Hindlimb muscle (tissue), 1 donor: ENCODE measurements around the gene BMPR1A. TPM values are rescaled to one million over a fixed set of nuclear protein-coding genes. Genes with fewer than 3 reads are reported as not detected.
"Not testable (repeated sequence)": the region's sequence is repeated elsewhere in the genome, so short reads cannot be mapped to it uniquely, and the experiment has no call there.

Experiments
- DNase-seq: peaks from one replicate; pipeline ENCODE4 v3.0.0-alpha.2; 2013
- polyA plus RNA-seq: library from polyadenylated mRNA; unstranded; fragments of 120-200 nt; gene quantifications from one replicate; pipeline ENCODE4 v1.2.1, GENCODE V29; 2013; ENCODE audit not compliant: insufficient read length

Gene BMPR1A
- polyA plus RNA-seq, 1 donor: 45.2 TPM

GRCh38 chr10:86898511-86898910 is 142.1 kb downstream of the BMPR1A start:
- no peak for DNase-seq

GRCh38 chr10:86899132-86899531 is 142.7 kb downstream of the BMPR1A start:
- no peak for DNase-seq

- DNase-seq: peak; percentile 73
Measured at GRCh38 chr10:86899670-86900276, 143.4 kb downstream of the BMPR1A start.

DNA sequence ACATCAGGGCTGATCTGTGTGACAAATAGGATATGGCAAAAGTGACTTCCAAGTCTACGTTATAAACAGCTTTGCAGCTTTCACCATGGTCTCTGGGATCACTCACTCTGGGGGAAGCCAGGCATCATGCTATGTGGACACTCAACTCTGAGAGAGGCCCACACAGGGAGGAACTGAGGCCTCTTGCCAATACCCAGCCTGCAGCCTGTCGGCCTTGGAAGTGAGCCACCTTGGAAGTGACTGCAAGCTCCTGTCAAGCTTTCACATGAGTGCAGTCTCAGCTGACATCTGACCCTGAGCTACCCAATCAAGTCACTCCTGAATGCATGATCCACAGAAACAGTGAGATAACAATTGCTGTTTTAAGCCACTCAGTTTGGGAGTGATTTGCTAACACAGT is 144.5 kb downstream of the BMPR1A start:
- DNase-seq: peak; percentile 22

DNA sequence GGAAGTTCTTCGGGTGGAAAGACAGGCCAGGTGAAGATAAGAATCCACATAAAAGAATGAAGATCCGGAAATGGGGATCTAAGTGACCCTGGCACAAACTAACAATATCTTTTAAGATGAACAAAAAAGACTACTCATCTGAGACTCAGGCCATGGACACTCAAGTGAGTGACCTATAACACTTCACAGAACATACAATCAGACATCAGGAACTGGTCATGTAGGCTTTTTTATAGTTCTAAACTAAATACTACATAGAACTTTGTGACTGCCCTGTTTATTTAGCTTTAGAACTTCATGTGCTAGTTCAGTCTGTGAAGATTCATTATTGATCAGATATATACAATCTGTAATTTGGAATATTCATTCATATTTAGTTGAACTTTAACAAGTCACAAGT is 148.2 kb downstream of the BMPR1A start:
- no peak for DNase-seq

GRCh38 chr10:86905429-86905828 is 149.0 kb downstream of the BMPR1A start:
- DNase-seq: no peak

DNA sequence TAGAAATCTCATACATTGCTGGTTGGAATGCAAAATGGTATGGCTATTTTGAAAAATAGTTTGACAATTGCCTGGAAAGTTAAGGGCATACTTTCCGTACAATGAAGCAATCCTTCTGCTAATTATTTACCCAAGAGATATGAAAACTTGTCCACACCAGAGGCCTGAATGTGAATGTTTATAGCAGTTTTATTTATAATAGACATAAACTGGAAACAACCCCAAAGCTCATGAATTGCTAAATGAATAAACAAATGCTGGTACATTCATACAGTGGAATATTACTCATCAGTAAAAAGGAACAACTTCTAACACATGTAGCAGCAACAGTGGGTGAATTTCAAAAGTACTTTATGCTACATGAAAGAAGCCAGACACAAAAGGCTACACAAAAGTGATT is 158.3 kb downstream of the BMPR1A start:
- no peak for DNase-seq

- DNase-seq: no peak
Measured at GRCh38 chr10:86918022-86918471, 161.6 kb downstream of the BMPR1A start.

GRCh38 chr10:86922553-86922961 is 166.1 kb downstream of the BMPR1A start:
- DNase-seq: no peak

DNA sequence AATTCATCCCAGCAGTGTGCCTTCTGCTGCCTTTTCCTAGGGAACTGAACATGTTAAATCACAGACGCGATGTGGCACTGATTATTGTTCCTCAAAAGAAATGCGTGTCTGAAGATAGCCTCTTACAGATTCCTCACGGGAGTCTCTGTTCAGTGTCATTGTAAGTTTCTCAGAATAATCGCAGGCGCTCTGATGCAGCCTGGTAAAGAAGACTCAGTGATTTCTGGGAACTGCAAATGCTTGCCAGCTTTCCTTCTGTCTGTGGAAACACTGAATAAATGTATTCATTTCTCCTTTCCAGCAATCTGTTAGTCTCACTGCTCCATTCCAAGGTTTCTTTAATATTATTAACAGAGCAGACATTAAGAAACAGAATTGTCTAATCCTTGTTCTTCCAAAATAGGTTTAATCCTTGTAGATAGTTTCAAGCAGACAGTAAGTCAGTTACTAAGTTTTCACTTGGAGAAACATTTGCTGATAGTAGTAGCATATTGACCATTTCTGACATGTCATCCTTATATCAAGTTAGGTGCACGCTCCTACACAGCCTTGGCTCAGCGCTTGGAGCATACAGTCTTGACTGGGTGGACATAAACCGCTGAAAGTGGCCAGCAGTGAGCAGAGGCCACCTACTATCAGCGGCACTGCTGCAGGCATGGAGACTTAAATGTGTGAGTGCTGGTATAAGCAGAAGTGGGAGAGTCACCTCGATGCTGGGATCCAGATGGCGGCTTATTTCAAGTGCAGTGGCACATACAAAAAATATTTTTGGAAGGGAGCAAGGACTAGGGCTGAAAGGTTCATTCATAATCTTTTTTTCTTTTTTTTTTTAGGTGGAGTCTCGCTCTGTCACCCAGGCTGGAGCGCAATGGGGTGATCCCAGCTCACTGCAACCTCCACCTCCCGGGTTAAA is 173.3 kb downstream of the BMPR1A start:
- DNase-seq: peak; percentile 66

- DNase-seq: no peak
Measured at GRCh38 chr10:86931872-86932271, 175.5 kb downstream of the BMPR1A start.

GRCh38 chr10:86932674-86933073 is 176.3 kb downstream of the BMPR1A start:
- no peak for DNase-seq

DNA sequence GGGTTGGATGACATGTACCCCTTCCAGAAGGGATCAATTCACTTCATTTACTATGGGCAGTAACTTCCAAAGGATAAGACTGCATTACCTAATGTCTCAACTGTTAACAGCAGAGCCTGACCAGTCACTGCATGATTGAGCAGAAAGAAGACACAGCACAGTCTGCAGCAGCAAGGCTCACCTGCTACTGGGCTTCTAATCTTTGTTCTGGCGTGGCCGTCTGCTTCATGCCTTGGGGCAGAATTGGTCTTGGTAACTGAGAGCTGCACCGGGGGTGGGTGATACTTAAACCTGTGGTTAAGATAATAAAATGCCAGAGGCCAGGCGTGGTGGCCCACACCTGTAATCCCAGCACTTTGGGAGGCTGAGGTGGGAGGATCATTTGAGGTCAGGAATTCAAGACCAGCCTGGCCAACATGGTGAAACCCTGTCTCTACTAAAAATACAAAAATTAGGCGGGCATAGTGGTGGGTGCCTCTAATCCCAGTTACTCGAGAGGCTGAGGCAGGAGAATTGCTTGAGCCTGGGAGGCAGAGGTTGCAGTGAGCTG is 177.8 kb downstream of the BMPR1A start:
- not testable (repeated sequence) for DNase-seq

DNA sequence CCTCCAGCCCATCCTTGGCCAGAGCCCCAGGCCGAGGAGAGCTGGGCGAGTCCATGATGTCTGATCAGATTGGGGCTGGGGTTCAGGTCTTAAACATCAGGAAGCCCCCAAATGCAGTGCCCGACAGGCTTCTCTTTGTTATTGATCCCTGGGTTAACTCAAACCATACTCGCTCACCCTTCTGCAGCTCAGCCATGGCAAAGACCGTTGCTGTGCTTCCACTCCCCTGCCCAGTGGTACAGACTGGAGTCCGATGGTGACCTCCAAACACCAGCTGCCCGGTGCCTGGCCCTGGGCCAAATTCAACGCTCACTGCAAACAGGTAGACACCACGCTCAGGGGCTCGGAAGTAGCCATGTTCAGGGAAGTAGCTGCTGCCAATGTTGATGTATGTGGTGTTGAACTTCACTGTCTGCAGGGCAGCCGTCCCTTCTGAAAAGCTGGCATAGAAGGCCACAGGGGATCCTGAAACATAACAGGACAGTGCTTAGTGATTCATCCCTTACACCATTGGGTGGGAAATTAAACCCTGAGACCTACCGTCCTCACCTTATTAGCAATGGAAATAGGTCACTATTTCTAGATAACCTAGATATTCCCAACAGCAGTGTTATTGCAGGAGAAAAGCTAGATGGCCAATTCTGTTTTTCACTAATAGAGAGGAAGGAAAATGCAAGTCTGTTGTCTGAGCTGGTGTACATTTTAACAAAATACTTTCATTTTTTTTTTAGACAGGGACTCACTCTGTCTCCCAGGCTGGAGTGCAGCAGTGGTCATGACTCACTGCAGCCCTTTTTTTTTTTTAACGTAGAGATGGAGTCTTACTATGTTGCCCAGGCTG is 180.5 kb downstream of the BMPR1A start:
- no peak for DNase-seq

DNA sequence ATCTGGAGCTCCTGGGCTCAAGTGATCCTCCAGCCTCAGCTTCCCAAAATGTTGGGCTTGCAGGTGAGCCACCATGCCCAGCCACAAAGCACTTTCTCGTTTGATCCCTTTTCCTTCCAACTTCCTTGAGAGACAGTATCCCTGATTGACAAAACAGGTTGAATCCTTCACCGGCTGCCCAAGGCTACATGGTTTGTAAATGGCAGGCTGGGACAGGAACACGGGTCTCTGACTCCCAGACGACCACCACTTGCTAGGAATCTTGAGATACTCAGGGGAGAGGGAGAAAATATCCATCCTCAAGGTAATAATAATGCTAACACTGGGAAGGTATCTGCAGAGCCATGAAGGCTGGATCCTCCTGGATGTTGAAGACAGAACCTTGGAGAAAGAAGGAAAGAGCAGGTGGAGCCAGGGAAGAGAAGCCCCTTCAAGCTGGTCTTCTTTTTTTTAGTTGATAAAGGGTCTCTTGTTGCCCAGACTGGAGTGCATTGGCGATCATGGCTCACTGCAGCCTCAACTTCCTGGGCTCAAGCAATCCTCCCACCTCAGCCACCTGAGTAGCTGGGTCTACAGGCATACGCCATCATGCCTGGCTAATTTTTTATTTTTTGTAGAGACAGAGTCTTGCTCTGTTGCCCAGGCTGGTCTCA is 181.2 kb downstream of the BMPR1A start:
- no peak for DNase-seq

GRCh38 chr10:86938260-86938659 is 181.8 kb downstream of the BMPR1A start:
- no peak for DNase-seq

- not testable (repeated sequence) for DNase-seq
Measured at GRCh38 chr10:86940076-86940475, 183.7 kb downstream of the BMPR1A start.

DNA sequence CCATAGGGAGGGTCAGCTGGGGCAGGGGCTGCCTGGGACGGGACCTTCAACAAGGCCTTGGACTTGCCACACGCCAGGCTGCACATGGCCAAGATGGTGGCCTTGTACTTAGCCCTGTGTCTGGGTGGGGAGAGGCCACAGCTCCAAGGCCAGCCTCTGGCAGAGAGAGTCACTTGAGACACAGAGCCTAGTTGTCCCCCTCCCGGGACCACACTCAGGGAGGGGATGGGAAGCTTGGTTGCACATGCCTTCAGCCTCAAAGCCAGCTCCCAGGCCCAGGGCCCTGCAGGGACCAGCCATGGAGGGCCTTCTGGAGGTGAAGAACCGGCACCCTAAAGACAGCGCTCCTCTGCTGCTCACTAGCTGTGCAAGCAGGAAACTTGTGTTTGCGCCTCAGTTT is 184.3 kb downstream of the BMPR1A start:
- no peak for DNase-seq

DNA sequence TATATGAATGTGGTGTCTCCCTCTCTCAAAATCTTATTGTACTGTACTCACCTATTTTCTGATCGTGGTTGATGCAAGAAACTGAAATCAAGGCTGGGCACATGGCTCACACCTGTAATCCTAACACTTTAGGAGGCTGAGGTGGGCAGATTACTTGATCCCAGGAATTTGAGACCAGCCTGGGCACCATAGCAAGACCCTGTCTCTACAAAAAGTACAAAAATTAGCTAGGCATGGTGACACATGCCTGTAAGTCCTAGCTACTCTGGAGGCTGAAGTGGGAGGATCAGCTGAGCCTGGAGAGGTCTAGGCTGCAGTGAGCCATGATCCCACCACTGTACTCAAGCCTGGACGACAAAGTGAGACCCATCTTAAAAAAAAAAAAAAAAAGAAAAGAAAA is 185.0 kb downstream of the BMPR1A start:
- DNase-seq: no peak

DNA sequence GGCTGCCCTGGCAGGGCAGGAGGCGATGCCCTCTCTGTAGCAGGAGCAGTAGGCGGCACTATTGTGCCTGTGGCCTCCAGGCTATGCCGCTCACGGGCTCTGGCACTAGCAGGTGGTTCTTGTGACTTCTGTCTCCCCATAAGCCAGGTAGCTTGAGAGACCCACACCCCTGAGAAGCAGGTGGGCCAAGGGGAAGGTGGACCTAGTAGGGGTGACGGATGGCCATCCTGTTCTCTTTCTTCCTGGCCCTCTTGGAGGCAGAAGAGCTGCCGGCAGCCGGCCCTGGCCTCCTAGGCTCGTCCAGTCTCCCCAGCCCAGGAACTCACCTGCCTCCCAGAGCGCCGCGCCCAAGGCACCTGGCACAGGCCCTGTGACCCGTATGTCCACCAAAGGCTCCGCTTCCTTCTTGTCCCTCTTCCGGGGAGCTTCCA is 185.6 kb downstream of the BMPR1A start:
- no peak for DNase-seq

GRCh38 chr10:86942441-86943315 is 186.3 kb downstream of the BMPR1A start:
- no peak for DNase-seq
